K562 (cell line): Measurements from ENCODE around the gene LHB. TPM values are rescaled to one million over a fixed set of nuclear protein-coding genes. Genes with fewer than 3 reads are reported as not detected.

Experiments used
- ATAC-seq: fragments of 200-7000 bp; cut with Tn5 transposase; 3 replicates; pipeline ENCODE4 v1.9.1; 2020; ENCODE audit warnings: moderate library complexity
- BruUV-seq: library from RNA; stranded (reverse); fragments of 400-500 nt; replicated peaks from 2 replicates; lab custom pipeline; 2021; lab: Mats Ljungman, UMichigan
- CTCF ChIA-PET: fragments of 300-600 bp; formaldehyde crosslinking; extraction: SDS; loops from one replicate; lab custom pipeline; 2021; ENCODE audit warnings: low intra/inter-chr PET ratio; lab: Yijun Ruan, JAX
- POLR2A ChIA-PET: fragments of 300-600, 350-650 bp; sonication (Branson Sonifier 250); formaldehyde crosslinking; extraction: SDS; loops from one replicate; lab custom pipeline; 2021; ENCODE audit warnings: antibody characterized with exemption, inconsistent platforms; lab: Yijun Ruan, JAX
- DNase-seq, 4 experiments: peaks; one replicate each; pipeline versions ENCODE4 v3.0.0 to v3.0.0-alpha.2; 2011 to 2018; ENCODE audit warnings: low spot score in 3 of 4, mixed read lengths in 3 of 4; ENCODE audit errors: extremely low read depth in 1 of 4
- FAIRE-seq: peaks from 2 replicates; lab custom pipeline; 2011; peaks lifted over from hg19 to GRCh38; lab: Jason Lieb, UNC
- H2AFZ ChIP-seq: 2 replicates; pipeline ENCODE4 v1.6.0; 2011; ENCODE audit warnings: low read depth, low read length, control low read depth, inconsistent platforms
- H3K27ac ChIP-seq: fragments of 200-600 bp; 3 replicates; pipeline ENCODE4 v1.8.0; 2011; ENCODE audit warnings: low read depth, mild to moderate bottlenecking, control low read depth, inconsistent platforms, low read length, moderate library complexity, mixed read lengths; ENCODE audit errors: extremely low read depth
- H3K27me3 ChIP-seq, 2 experiments: fragments of 300-600 bp in 1 of 2; 2 replicates in 1 of 2; 3 replicates in 1 of 2; pipeline versions ENCODE4 v1.6.0 to v1.8.0; 2011; ENCODE audit warnings: inconsistent platforms in 2 of 2, low read length in 2 of 2, mild to moderate bottlenecking in 1 of 2, mixed read lengths in 1 of 2, moderate library complexity in 1 of 2; ENCODE audit not compliant: control insufficient read depth in 2 of 2, insufficient read depth in 2 of 2
- H3K36me3 ChIP-seq: fragments of 300-600 bp; 3 replicates; pipeline ENCODE4 v1.8.0; 2011; ENCODE audit warnings: mild to moderate bottlenecking, low read length, inconsistent platforms; ENCODE audit not compliant: control insufficient read depth, insufficient read depth
- H3K4me1 ChIP-seq, 2 experiments: fragments of 200-600 bp in 1 of 2; replicated peaks in 1 of 2; 2 replicates in 1 of 2; 3 replicates in 1 of 2; pipeline versions ENCODE4 v1.5.1 to v1.8.0; 2011; ENCODE audit warnings: inconsistent platforms in 2 of 2, low read length in 2 of 2, mild to moderate bottlenecking in 1 of 2, mixed read lengths in 1 of 2, moderate library complexity in 1 of 2; ENCODE audit not compliant: control insufficient read depth in 2 of 2, insufficient read depth in 2 of 2
- H3K4me2 ChIP-seq: 2 replicates; pipeline ENCODE4 v1.6.1; 2011; ENCODE audit warnings: low read length, control low read depth, inconsistent platforms, mixed read lengths; ENCODE audit not compliant: insufficient read depth
- H3K4me3 ChIP-seq: fragments of 200-600 bp; sonication (generic), shearing (Covaris generic); 2 replicates; pipeline ENCODE4 v1.5.1; 2016; ENCODE audit warnings: control low read depth, inconsistent platforms
- H3K79me2 ChIP-seq: fragments of 200-600 bp; 3 replicates; pipeline ENCODE4 v1.8.0; 2011; ENCODE audit warnings: low read length, inconsistent platforms; ENCODE audit not compliant: control insufficient read depth, insufficient read depth
- H3K9ac ChIP-seq, 2 experiments: 2 replicates each; pipeline versions ENCODE4 v1.6.0 to v1.6.1; 2011; ENCODE audit warnings: low read depth in 2 of 2, low read length in 2 of 2, control low read depth in 1 of 2, inconsistent platforms in 1 of 2, mild to moderate bottlenecking in 1 of 2, mixed read lengths in 1 of 2; ENCODE audit not compliant: insufficient read depth in 1 of 2
- H3K9me1 ChIP-seq: one replicate; pipeline ENCODE4 v1.6.0; 2011; ENCODE audit warnings: inconsistent platforms, mild to moderate bottlenecking, low read length, moderate library complexity; ENCODE audit not compliant: control insufficient read depth, insufficient read depth
- H3K9me3 ChIP-seq: replicated peaks from 2 replicates; pipeline ENCODE4 v1.5.1; 2011; ENCODE audit warnings: low read depth, low read length, inconsistent platforms; ENCODE audit not compliant: control insufficient read depth, insufficient read depth
- H4K20me1 ChIP-seq: replicated peaks from 2 replicates; pipeline ENCODE4 v1.6.1; 2011; ENCODE audit warnings: low read length, inconsistent platforms, mixed read lengths; ENCODE audit not compliant: control insufficient read depth, insufficient read depth
- CBX3 ChIP-seq, 2 experiments: IDR thresholded peaks; 1 replicate in 1 of 2; 2 replicates in 1 of 2; pipeline ENCODE4 v1.6.1; 2012; ENCODE audit warnings: inconsistent platforms in 2 of 2, low read length in 2 of 2, borderline replicate concordance in 1 of 2, control low read depth in 1 of 2
- ETV5 ChIP-seq: sonication (generic); formaldehyde crosslinking; IDR thresholded peaks from 2 replicates; pipeline ENCODE4 v1.4.0; 2020; ENCODE audit warnings: low read depth, mild to moderate bottlenecking, missing genetic modification reagents
- EWSR1 ChIP-seq: fragments of 450-650 bp; IDR thresholded peaks from 2 replicates; pipeline ENCODE4 v1.6.1; 2018; ENCODE audit warnings: borderline replicate concordance, mild to moderate bottlenecking, low read depth, moderate library complexity; ENCODE audit not compliant: partially characterized antibody
- POLR2B ChIP-seq: fragments of 450-650 bp; IDR thresholded peaks from 2 replicates; pipeline ENCODE4 v1.6.1; 2018; ENCODE audit warnings: low read depth; ENCODE audit not compliant: partially characterized antibody
- POLR2G ChIP-seq: fragments of 200-400 bp; formaldehyde crosslinking; IDR thresholded peaks from 2 replicates; pipeline ENCODE4 v1.6.1; 2017; ENCODE audit warnings: low read depth, mild to moderate bottlenecking, antibody characterized with exemption, low read length, moderate library complexity
- ZNF143 ChIP-seq: sonication (generic); formaldehyde crosslinking; IDR thresholded peaks from 2 replicates; pipeline ENCODE4 v1.9.0; 2022; ENCODE audit warnings: mild to moderate bottlenecking, missing genetic modification reagents
- WGBS: fragments of 100-300 bp; shearing (Covaris generic); methylation state at CpG from one replicate; pipeline ENCODE4 v1.1.6; 2016; ENCODE audit warnings: low coverage, mixed read lengths; ENCODE audit not compliant: insufficient coverage; ENCODE audit errors: missing lambda C conversion rate; 5-methylcytosine and 5-hydroxymethylcytosine counted together
- in situ Hi-C: fragments of 300-500 bp; cut with MboI; formaldehyde crosslinking; loops from 4 replicates; pipeline ENCODE4 v1.15.0; 2018; ENCODE audit warnings: inconsistent platforms, mixed read lengths
- intact Hi-C: fragments of 100-400 bp; cut with micrococcal nuclease; formaldehyde crosslinking; loops from 2 replicates; pipeline ENCODE4 v1.14.2; 2022
- polyA plus RNA-seq, 8 experiments: library from polyadenylated mRNA; depleted of rRNA in 4 of 8; stranded (reverse) in 5 of 8; unstranded in 3 of 8; fragments of >200 nt; fragmentation: Nextera tagmentation in 2 of 8; fragmentation: Illumina TruSeq in 1 of 8; extraction: Ambion mirVana in 2 of 8; extraction: Trizol in 1 of 8; gene quantifications; 2 replicates each; pipeline versions ENCODE4 v1.2.1 to v1.2.3, GENCODE V29; 2011 to 2014; ENCODE audit warnings: inconsistent platforms in 1 of 8, missing spikeins in 1 of 8
- total RNA-seq, 7 experiments: library from RNA; depleted of rRNA in 6 of 7; stranded (reverse); fragments of >200 nt in 6 of 7; fragmentation: Illumina TruSeq in 2 of 7; extraction: Trizol in 2 of 7; gene quantifications; 2 replicates each; pipeline versions ENCODE4 v1.2.1 to v1.2.3, GENCODE V29; 2011 to 2021; ENCODE audit warnings: low replicate concordance in 1 of 7
- TF ChIP-seq, protein P1 (sequence below), 2 experiments: fragments of 450-650 bp; IDR thresholded peaks; 2 replicates each; pipeline ENCODE4 v1.6.1; 2018; ENCODE audit warnings: mild to moderate bottlenecking in 2 of 2, low read depth in 1 of 2; ENCODE audit not compliant: partially characterized antibody in 2 of 2

Gene LHB
- total and polyA plus RNA-seq, 9 of the 15 experiments (the other 6 are each of a cell fraction or from before 2014, with no cell fraction given), result 0.54 TPM; not detected in 8

DNA sequence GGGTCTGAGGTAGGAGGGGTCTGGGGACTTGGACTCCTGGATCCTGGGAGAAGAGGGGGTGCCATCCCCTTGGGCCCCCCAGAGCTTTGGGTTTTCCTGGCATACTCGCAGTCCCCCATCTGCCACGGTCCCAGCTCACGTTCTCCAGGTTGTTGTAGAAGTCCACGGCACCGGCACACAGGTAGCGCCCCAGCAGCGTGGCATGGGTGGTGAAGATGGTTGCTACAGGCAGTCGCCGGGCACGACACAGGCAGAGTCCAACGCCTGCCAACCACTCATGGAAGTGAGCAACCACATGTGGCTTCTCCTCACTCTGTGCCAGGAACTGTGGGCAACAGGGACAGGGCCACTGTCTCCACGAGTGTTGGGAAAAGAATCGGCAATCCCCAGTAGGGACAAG lies 31.2 kb downstream of the LHB start:
- H3K27ac ChIP-seq, result no peak overlapping the region
- H3K4me3 ChIP-seq, result no peak overlapping the region
- peaks cover 0 to 7% of the 10 kb centered on the region in 2 experiments; a peak in 2 of 5 replicates for H3K4me1 ChIP-seq
- no peaks in the 10 kb centered on the region for H3K9me3 ChIP-seq
- DNase-seq (no peak), ATAC-seq (no peak), FAIRE-seq (no peak)
- no TSS peak for BruUV-seq
- H3K9ac ChIP-seq, result peak overlapping the region in 1 of 2 experiments; percentile 7; a peak in 1 of 4 replicates
- H3K79me2 ChIP-seq, result peaks cover 6% of the 10 kb centered on the region; the same call in 1 of the 3 replicates
- WGBS, result 98% methylated on average over 11 of the region's 13 CpGs
- H4K20me1 ChIP-seq, result no peaks in the 10 kb centered on the region
- ChIA-PET CTCF (no interaction called here), POLR2A (interaction anchor here (1.1 to 1.5 kb wide), 2 partner anchors 8 to 112 kb away, joined by 4 to 5 read pairs; partner anchors contain the start of genes GYS1 and RUVBL2)
- TF ChIP-seq ETV5 (CRISPR knock-in tag) (no peak), POLR2G (peak; percentile 38; the same call in 1 of the 2 replicates), EWSR1 (no peak)
- H2AFZ ChIP-seq, result no peak overlapping the region
- H3K27me3 ChIP-seq, result no peaks in the 10 kb centered on the region
- intact Hi-C loops (no loop called here), in situ Hi-C loops (no loop called here)
- H3K4me2 ChIP-seq, result no peak overlapping the region
- peaks cover 67% of the 10 kb centered on the region for H3K36me3 ChIP-seq
- no peaks in the 10 kb centered on the region for H3K9me1 ChIP-seq

DNA sequence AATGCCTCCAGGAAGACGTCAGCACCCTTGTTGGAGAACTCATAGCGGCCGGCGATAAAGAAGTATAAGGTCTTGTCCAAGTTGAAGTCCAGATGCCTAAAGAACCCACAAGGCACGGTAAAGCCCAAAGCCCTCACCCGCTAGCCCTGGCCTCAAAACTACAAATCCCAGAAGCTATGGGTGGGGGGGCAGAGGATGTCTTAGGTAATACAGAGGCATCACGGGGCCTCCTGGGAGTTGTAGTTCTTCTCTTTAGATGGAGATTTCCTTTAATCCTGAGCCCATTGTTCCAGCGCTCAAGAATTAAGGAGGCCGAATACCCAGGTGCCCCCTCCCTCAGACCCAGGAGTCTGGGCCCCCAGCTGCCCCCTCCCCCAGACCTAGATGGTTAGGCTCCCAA lies 34.6 kb downstream of the LHB start:
- no peak for FAIRE-seq
- CTCF ChIA-PET, result no interaction called here
- H3K79me2 ChIP-seq, result no peaks in the 10 kb centered on the region
- TF ChIP-seq, protein P1, sequence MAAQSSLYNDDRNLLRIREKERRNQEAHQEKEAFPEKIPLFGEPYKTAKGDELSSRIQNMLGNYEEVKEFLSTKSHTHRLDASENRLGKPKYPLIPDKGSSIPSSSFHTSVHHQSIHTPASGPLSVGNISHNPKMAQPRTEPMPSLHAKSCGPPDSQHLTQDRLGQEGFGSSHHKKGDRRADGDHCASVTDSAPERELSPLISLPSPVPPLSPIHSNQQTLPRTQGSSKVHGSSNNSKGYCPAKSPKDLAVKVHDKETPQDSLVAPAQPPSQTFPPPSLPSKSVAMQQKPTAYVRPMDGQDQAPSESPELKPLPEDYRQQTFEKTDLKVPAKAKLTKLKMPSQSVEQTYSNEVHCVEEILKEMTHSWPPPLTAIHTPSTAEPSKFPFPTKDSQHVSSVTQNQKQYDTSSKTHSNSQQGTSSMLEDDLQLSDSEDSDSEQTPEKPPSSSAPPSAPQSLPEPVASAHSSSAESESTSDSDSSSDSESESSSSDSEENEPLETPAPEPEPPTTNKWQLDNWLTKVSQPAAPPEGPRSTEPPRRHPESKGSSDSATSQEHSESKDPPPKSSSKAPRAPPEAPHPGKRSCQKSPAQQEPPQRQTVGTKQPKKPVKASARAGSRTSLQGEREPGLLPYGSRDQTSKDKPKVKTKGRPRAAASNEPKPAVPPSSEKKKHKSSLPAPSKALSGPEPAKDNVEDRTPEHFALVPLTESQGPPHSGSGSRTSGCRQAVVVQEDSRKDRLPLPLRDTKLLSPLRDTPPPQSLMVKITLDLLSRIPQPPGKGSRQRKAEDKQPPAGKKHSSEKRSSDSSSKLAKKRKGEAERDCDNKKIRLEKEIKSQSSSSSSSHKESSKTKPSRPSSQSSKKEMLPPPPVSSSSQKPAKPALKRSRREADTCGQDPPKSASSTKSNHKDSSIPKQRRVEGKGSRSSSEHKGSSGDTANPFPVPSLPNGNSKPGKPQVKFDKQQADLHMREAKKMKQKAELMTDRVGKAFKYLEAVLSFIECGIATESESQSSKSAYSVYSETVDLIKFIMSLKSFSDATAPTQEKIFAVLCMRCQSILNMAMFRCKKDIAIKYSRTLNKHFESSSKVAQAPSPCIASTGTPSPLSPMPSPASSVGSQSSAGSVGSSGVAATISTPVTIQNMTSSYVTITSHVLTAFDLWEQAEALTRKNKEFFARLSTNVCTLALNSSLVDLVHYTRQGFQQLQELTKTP (IDR thresholded peaks at IDR 0.05; ENCODE audit: low read depth in 1 of 2, partially characterized antibody in 2 of 2), result peak in 1 of 2 experiments; percentile 89
- TF ChIP-seq ZNF143, result peak; percentile 67
- TF ChIP-seq CBX3 (IDR thresholded peaks at IDR 0.05; ENCODE audit: borderline replicate concordance in 1 of 2, low read length in 2 of 2), result no peak
- TF ChIP-seq POLR2B, result no peak

More for the DNA sequence above, 34.6 kb downstream of the LHB start:
- H2AFZ ChIP-seq, result no peak overlapping the region
- ATAC-seq (no peak), DNase-seq (no peak)
- H3K4me1 ChIP-seq, result peaks cover 2 to 4% of the 10 kb centered on the region in 2 experiments; a peak in 2 of 5 replicates
- no peaks in the 10 kb centered on the region for H4K20me1 ChIP-seq
- 94% methylated on average over 9 of the region's 9 CpGs for WGBS
- no peak overlapping the region for H3K9ac ChIP-seq
- H3K9me1 ChIP-seq, result no peaks in the 10 kb centered on the region
- intact Hi-C loops, result no loop called here
- in situ Hi-C loops, result no loop called here
- peaks cover 56% of the 10 kb centered on the region; the same call in 2 of the 3 replicates for H3K36me3 ChIP-seq
- no peak overlapping the region for H3K4me2 ChIP-seq
- no peaks in the 10 kb centered on the region for H3K9me3 ChIP-seq
- no peak overlapping the region for H3K4me3 ChIP-seq
- H3K27me3 ChIP-seq, result no peaks in the 10 kb centered on the region
- POLR2A ChIA-PET, result interaction anchor here (2.6 kb wide), 1 partner anchor 15 kb away, joined by 17 read pairs; no protein-coding TSS in a partner anchor
- no peak overlapping the region for H3K27ac ChIP-seq
- no TSS peak for BruUV-seq
